Mucosa of stomach (tissue), 1 donor: ENCODE measurements around the gene RBM14.
"Not testable (repeated sequence)": the region's sequence is repeated elsewhere in the genome, so short reads cannot be mapped to it uniquely, and the experiment has no call there.

ENCODE experiments used
- H3K27me3 ChIP-seq: one replicate; pipeline ENCODE4 v1.7.0; 2013; ENCODE audit warnings: mild to moderate bottlenecking, low read length; ENCODE audit not compliant: control insufficient read depth, insufficient read depth
- H3K36me3 ChIP-seq: one replicate; pipeline ENCODE4 v1.7.0; 2013; ENCODE audit warnings: low read length; ENCODE audit not compliant: control insufficient read depth, insufficient read depth
- H3K4me1 ChIP-seq: one replicate; pipeline ENCODE4 v1.7.0; 2013; ENCODE audit warnings: mild to moderate bottlenecking, low read length; ENCODE audit not compliant: control insufficient read depth, insufficient read depth
- H3K4me3 ChIP-seq: one replicate; pipeline ENCODE4 v1.7.0; 2013; ENCODE audit warnings: low read length
- H3K9ac ChIP-seq: one replicate; pipeline ENCODE4 v1.7.0; 2013; ENCODE audit warnings: mild to moderate bottlenecking, low read length, moderate library complexity
- H3K9me3 ChIP-seq: one replicate; pipeline ENCODE4 v1.7.0; 2013; ENCODE audit warnings: mild to moderate bottlenecking, low read length, moderate library complexity; ENCODE audit not compliant: control insufficient read depth
- donor health status: Pancreatic carcinoma.

The RBM14 gene

GRCh38 chr11:66585447-66585846 is 31.0 kb upstream of the RBM14 start:
- not testable (repeated sequence) for H3K36me3 ChIP-seq, H3K9me3 ChIP-seq, H3K4me3 ChIP-seq, H3K9ac ChIP-seq, H3K27me3 ChIP-seq, H3K4me1 ChIP-seq

- Histone ChIP-seq H3K9me3 (no peaks in the 10 kb centered on the region), H3K9ac (no peak overlapping the region), H3K4me3 (no peak overlapping the region), H3K36me3 (no peaks in the 10 kb centered on the region), H3K4me1 (no peaks in the 10 kb centered on the region), H3K27me3 (no peaks in the 10 kb centered on the region)
Measured at GRCh38 chr11:66586136-66586535, 30.3 kb upstream of the RBM14 start.

GRCh38 chr11:66589315-66589714 is 27.1 kb upstream of the RBM14 start:
- peaks cover 17% of the 10 kb centered on the region for H3K4me1 ChIP-seq
- H3K9me3 ChIP-seq, H3K36me3 ChIP-seq, H3K4me3 ChIP-seq, H3K9ac ChIP-seq, H3K27me3 ChIP-seq: not testable (repeated sequence)

GRCh38 chr11:66589996-66590675 is 26.3 kb upstream of the RBM14 start:
- no peaks in the 10 kb centered on the region for H3K9me3 ChIP-seq
- H3K36me3 ChIP-seq, result no peaks in the 10 kb centered on the region
- no peak overlapping the region for H3K4me3 ChIP-seq
- no peaks in the 10 kb centered on the region for H3K27me3 ChIP-seq
- H3K9ac ChIP-seq, result no peak overlapping the region
- H3K4me1 ChIP-seq, result peaks cover 21% of the 10 kb centered on the region

- Histone ChIP-seq H3K4me1 (peaks cover 30% of the 10 kb centered on the region), H3K9ac (no peak overlapping the region), H3K27me3 (no peaks in the 10 kb centered on the region), H3K4me3 (no peak overlapping the region), H3K9me3 (no peaks in the 10 kb centered on the region), H3K36me3 (no peaks in the 10 kb centered on the region)
Measured at GRCh38 chr11:66591175-66591574, 25.3 kb upstream of the RBM14 start.

- Histone ChIP-seq H3K9ac (peak within 1 kb of the TSS; percentile 89), H3K36me3 (no peaks in the 10 kb centered on the region), H3K4me1 (peaks cover 30% of the 10 kb centered on the region), H3K27me3 (no peaks in the 10 kb centered on the region), H3K9me3 (no peaks in the 10 kb centered on the region), H3K4me3 (peak within 1 kb of the TSS; percentile 94)
Measured at GRCh38 chr11:66592457-66593302, 23.8 kb upstream of the RBM14 start, which contains the start of the genes CCDC87 and CCS. CCDC87 (minus strand) TSS chr11:66593063; CDS start chr11:66593015, 48 bp downstream. CCS (plus strand) TSS chr11:66593185; CDS start chr11:66593262, 77 bp downstream.

- Histone ChIP-seq H3K4me3 (peak overlapping the region; percentile 94), H3K9me3 (no peaks in the 10 kb centered on the region), H3K36me3 (no peaks in the 10 kb centered on the region), H3K27me3 (no peaks in the 10 kb centered on the region), H3K4me1 (peaks cover 30% of the 10 kb centered on the region), H3K9ac (peak overlapping the region; percentile 89)
Measured at GRCh38 chr11:66593303-66593635, 23.2 kb upstream of the RBM14 start.

- Histone ChIP-seq H3K4me3 (peak overlapping the region; percentile 94), H3K9me3 (no peaks in the 10 kb centered on the region), H3K36me3 (no peaks in the 10 kb centered on the region), H3K27me3 (no peaks in the 10 kb centered on the region), H3K9ac (peak overlapping the region; percentile 89), H3K4me1 (peaks cover 30% of the 10 kb centered on the region)
Measured at GRCh38 chr11:66593650-66594049, 22.8 kb upstream of the RBM14 start.

- Histone ChIP-seq H3K4me3 (no peak overlapping the region), H3K9me3 (no peaks in the 10 kb centered on the region), H3K27me3 (no peaks in the 10 kb centered on the region), H3K36me3 (no peaks in the 10 kb centered on the region), H3K9ac (peak overlapping the region; percentile 23), H3K4me1 (peaks cover 30% of the 10 kb centered on the region)
Measured at GRCh38 chr11:66595245-66595904, 21.1 kb upstream of the RBM14 start.

GRCh38 chr11:66598993-66599392 is 17.4 kb upstream of the RBM14 start:
- Histone ChIP-seq H3K4me3 (no peak overlapping the region), H3K36me3 (no peaks in the 10 kb centered on the region), H3K9ac (no peak overlapping the region), H3K9me3 (no peaks in the 10 kb centered on the region), H3K4me1 (peaks cover 13% of the 10 kb centered on the region), H3K27me3 (no peaks in the 10 kb centered on the region)

GRCh38 chr11:66600219-66600618 is 16.2 kb upstream of the RBM14 start:
- H3K36me3 ChIP-seq, result no peaks in the 10 kb centered on the region
- no peak overlapping the region for H3K9ac ChIP-seq
- H3K9me3 ChIP-seq, result no peaks in the 10 kb centered on the region
- H3K4me3 ChIP-seq, result no peak overlapping the region
- peaks cover 8% of the 10 kb centered on the region for H3K4me1 ChIP-seq
- H3K27me3 ChIP-seq, result no peaks in the 10 kb centered on the region

- Histone ChIP-seq H3K36me3 (no peaks in the 10 kb centered on the region), H3K4me3 (no peak overlapping the region)
Measured at GRCh38 chr11:66600631-66601233, 15.7 kb upstream of the RBM14 start.

More at GRCh38 chr11:66600631-66601233, 15.7 kb upstream of the RBM14 start:
- H3K27me3 ChIP-seq, result no peaks in the 10 kb centered on the region
- H3K9me3 ChIP-seq, result no peaks in the 10 kb centered on the region
- H3K4me1 ChIP-seq, result peaks cover 3% of the 10 kb centered on the region
- H3K9ac ChIP-seq, result no peak overlapping the region
